ENCODE measurements around the gene GSC.

The GSC gene

DNA sequence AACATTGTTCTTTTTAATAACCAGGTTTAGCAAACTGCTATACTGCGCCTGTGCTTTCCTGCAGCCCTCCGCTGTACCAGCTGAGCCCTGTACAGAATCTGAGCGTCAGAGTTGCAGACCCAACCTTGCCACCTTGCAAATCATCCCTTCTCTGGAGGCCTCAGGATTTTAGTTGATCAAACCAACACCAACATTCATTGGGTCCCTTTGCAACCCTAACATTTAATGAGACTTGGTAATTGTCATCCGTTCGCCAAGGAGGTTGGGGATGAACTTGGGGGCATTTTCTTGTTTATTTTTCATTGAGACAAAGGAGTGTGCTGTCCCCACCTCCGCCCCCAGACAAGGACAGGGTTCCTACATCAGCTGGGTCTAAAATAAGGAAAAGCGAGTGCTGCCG lies 2.6 kb upstream of the GSC start:
- Histone ChIP-seq H3K4me1 (ENCODE audit: control insufficient read depth, insufficient read depth, low read length, poor library complexity, severe bottlenecking) (peaks cover 11% of the 10 kb centered on the region), H3K9me3 (ENCODE audit: control insufficient read depth, low read length) (no peaks in the 10 kb centered on the region), H3K27ac (ENCODE audit: insufficient read depth, low read length, poor library complexity, severe bottlenecking) (no peak overlapping the region), H3K36me3 (ENCODE audit: control insufficient read depth, insufficient read depth, low read length) (no peaks in the 10 kb centered on the region), H3K4me3 (ENCODE audit: insufficient read depth, low read depth, low read length, poor library complexity, severe bottlenecking) (no peak overlapping the region), H3K27me3 (replicated peaks; ENCODE audit: control insufficient read depth, insufficient read depth, low read length, poor library complexity, severe bottlenecking) (peaks cover 69% of the 10 kb centered on the region)
- DNase-seq = no peak

DNA sequence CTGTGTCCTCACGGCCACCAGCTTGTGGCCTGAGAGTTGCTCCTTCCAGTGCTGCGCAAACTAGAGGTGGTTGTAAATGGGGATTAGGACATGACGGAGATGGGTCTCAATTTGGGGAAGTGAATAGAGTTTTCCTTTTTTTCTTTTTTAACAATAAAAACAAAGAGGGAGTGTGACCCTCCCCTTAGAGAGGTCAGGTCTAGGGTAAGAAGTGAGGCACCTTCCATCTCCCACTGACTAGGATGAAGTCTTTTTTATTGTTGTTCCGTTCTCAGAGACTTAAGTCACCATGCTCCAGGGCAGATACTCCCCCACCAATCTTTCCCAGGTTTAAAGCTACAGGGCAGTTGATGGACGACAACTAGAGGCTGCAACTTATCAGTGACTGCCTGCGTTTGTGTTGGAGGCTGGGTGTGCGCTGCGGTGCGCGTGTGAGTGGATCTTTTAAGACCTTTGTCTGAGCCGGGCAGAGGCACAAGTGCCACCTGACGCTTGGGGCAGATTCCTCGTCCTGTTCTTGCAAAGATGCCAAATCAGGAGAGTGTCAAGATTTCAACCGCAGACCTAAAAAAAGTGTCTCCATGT lies 2.1 kb upstream of the GSC start:
- H3K27ac ChIP-seq (ENCODE audit: insufficient read depth, low read length, poor library complexity, severe bottlenecking) = no peak overlapping the region
- peaks cover 73% of the 10 kb centered on the region for H3K27me3 ChIP-seq (replicated peaks; ENCODE audit: control insufficient read depth, insufficient read depth, low read length, poor library complexity, severe bottlenecking)
- no peak overlapping the region for H3K4me3 ChIP-seq (ENCODE audit: insufficient read depth, low read depth, low read length, poor library complexity, severe bottlenecking)
- H3K4me1 ChIP-seq (ENCODE audit: control insufficient read depth, insufficient read depth, low read length, poor library complexity, severe bottlenecking) = peaks cover 11% of the 10 kb centered on the region
- H3K9me3 ChIP-seq (ENCODE audit: control insufficient read depth, low read length) = no peaks in the 10 kb centered on the region
- no peaks in the 10 kb centered on the region for H3K36me3 ChIP-seq (ENCODE audit: control insufficient read depth, insufficient read depth, low read length)
- DNase-seq = no peak

DNA sequence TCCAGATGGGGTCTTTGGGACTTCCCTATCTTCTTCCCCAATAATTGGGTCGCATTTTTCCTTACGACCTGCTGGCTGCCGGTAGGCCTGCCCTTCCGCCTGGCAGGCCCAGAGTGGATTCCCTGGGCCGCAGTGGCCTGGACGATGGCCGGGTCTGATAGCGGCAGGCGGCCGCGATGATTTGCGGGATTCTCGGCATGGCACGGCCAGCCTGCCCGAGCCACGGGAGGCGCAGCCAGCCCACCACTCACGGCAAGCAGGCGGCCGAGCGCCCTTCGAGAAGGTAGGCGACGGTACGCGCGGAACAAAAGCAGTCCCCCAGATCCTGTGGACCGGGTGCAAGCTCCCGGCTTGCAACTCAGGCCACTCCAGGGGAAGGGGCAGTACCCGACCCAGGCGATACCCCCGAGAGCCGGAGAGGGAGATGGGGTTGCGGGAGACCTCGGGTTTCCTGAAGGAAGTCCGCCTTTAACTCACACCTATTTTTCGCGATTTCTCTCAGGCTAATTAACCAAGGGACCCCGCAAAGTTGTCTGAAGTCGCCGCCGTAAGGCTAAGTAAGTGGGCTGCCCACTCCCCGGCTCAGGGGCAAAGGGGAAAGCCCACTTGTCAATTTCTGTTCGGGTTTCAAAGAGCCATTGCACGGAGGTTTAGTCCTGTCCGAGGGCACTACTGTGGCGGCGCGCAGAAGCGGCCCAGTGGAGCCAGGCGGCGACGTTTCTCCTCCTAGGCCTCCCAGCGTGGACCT lies 1.4 kb upstream of the GSC start:
- no peak overlapping the region for H3K27ac ChIP-seq (ENCODE audit: insufficient read depth, low read length, poor library complexity, severe bottlenecking)
- peaks cover 74% of the 10 kb centered on the region for H3K27me3 ChIP-seq (replicated peaks; ENCODE audit: control insufficient read depth, insufficient read depth, low read length, poor library complexity, severe bottlenecking)
- no peaks in the 10 kb centered on the region for H3K36me3 ChIP-seq (ENCODE audit: control insufficient read depth, insufficient read depth, low read length)

DNA sequence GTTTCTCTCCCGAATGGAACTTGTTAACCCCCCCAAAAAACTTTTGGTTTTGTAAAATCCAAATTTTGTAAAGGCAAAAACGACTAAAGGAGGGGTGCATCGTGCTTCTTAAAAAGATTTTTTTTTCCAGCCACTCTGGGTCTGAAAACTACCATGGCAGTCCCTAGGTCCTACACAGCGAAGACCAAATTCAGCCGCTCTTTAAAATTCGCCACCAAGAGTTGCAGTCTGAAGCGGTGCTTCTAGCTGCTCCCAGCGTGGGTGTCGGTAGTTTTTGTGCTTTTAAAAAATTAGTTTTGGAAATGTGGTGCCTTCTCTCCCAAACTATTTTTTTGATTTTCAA lies 873 bp upstream of the GSC start:
- Histone ChIP-seq H3K36me3 (ENCODE audit: control insufficient read depth, insufficient read depth, low read length) (no peaks in the 10 kb centered on the region), H3K9me3 (ENCODE audit: control insufficient read depth, low read length) (no peaks in the 10 kb centered on the region), H3K4me3 (ENCODE audit: insufficient read depth, low read depth, low read length, poor library complexity, severe bottlenecking) (no peak overlapping the region), H3K27me3 (replicated peaks; ENCODE audit: control insufficient read depth, insufficient read depth, low read length, poor library complexity, severe bottlenecking) (peaks cover 77% of the 10 kb centered on the region), H3K4me1 (ENCODE audit: control insufficient read depth, insufficient read depth, low read length, poor library complexity, severe bottlenecking) (peaks cover 11% of the 10 kb centered on the region), H3K27ac (ENCODE audit: insufficient read depth, low read length, poor library complexity, severe bottlenecking) (no peak overlapping the region)
- no peak for DNase-seq

More for the DNA sequence above, 1.4 kb upstream of the GSC start:
- Histone ChIP-seq H3K4me3 (ENCODE audit: insufficient read depth, low read depth, low read length, poor library complexity, severe bottlenecking) (no peak overlapping the region), H3K9me3 (ENCODE audit: control insufficient read depth, low read length) (no peaks in the 10 kb centered on the region), H3K4me1 (ENCODE audit: control insufficient read depth, insufficient read depth, low read length, poor library complexity, severe bottlenecking) (peaks cover 11% of the 10 kb centered on the region)
- DNase-seq = no peak

DNA sequence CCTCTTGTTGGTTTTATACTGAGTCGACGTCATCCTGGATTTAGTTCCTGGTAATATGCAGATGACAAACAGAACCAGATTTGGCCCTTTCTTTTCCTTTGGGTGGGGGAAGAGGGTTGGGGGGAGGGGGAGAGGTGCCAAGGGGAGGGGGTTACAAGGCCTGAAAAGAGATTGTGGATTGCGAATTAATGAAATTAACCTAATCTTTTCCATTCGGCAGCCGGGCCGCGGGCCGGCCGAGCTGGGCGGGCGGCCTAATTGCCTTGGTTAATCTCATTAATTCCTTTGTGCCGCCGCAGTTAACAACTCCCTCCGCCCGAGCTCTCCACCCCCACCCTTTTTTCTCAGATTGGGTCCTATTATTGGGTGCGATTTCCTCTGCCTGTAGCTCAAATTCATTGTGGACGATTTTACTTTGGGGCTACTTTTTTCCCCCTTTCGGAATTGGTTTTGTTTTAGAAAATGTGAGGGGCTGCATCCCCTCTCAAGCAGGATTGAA lies 387 bp upstream of the GSC start:
- H3K27me3 ChIP-seq (replicated peaks; ENCODE audit: control insufficient read depth, insufficient read depth, low read length, poor library complexity, severe bottlenecking) = peaks cover 72% of the 10 kb centered on the region
- no peak for DNase-seq
- no peaks in the 10 kb centered on the region for H3K36me3 ChIP-seq (ENCODE audit: control insufficient read depth, insufficient read depth, low read length)
- H3K4me3 ChIP-seq (ENCODE audit: insufficient read depth, low read depth, low read length, poor library complexity, severe bottlenecking) = peak overlapping the region; percentile 42
- H3K4me1 ChIP-seq (ENCODE audit: control insufficient read depth, insufficient read depth, low read length, poor library complexity, severe bottlenecking) = peaks cover 11% of the 10 kb centered on the region
- H3K9me3 ChIP-seq (ENCODE audit: control insufficient read depth, low read length) = no peaks in the 10 kb centered on the region
- H3K27ac ChIP-seq (ENCODE audit: insufficient read depth, low read length, poor library complexity, severe bottlenecking) = no peak overlapping the region

DNA sequence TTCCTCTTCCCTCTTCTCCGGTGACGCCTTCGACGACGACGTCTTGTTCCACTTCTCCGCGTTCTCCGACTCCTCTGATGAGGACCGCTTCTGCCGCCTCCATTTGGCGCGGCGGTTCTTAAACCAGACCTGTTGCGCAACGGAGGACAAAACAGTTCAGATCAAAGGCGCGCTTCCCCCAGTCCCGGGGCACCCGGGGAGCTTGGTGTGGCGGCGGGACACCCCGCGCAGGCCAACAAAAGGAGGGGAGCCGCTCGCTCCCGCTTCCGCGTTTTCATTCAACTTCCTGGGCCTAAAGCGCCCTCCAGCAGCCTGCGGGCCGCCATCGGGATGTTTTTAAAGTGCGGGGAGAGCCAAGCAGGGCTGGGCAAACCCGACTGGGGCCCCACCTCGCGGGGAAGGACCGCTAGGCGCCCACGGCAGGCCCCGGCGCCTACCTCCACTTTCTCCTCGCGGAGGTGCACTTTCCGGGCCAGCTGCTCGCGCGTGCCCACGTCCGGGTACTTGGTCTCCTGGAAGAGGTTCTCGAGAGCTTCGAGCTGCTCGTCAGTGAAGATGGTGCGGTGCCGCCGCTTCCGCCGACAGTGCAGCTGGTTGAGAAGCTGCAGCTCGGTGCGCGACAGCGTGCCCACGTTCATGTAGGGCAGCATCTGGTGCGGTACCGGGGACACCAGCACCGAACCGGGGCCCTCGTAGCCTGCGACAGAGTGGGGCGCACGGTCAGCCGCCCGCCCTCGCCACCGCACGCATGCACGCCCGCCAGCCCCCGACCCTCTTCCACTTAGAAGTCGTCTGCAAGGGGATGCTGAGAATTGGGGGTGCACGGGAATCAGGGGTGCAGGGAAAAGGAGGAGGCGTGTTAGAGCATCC lies 1.2 kb downstream of the GSC start:
- Histone ChIP-seq H3K27ac (ENCODE audit: insufficient read depth, low read length, poor library complexity, severe bottlenecking) (no peak overlapping the region), H3K36me3 (ENCODE audit: control insufficient read depth, insufficient read depth, low read length) (no peaks in the 10 kb centered on the region), H3K4me3 (ENCODE audit: insufficient read depth, low read depth, low read length, poor library complexity, severe bottlenecking) (peak overlapping the region; percentile 42), H3K27me3 (replicated peaks; ENCODE audit: control insufficient read depth, insufficient read depth, low read length, poor library complexity, severe bottlenecking) (peaks cover 64% of the 10 kb centered on the region), H3K9me3 (ENCODE audit: control insufficient read depth, low read length) (no peaks in the 10 kb centered on the region), H3K4me1 (ENCODE audit: control insufficient read depth, insufficient read depth, low read length, poor library complexity, severe bottlenecking) (peaks cover 11% of the 10 kb centered on the region)
- DNase-seq = peak in 1 of 3 donors; percentile 8

DNA sequence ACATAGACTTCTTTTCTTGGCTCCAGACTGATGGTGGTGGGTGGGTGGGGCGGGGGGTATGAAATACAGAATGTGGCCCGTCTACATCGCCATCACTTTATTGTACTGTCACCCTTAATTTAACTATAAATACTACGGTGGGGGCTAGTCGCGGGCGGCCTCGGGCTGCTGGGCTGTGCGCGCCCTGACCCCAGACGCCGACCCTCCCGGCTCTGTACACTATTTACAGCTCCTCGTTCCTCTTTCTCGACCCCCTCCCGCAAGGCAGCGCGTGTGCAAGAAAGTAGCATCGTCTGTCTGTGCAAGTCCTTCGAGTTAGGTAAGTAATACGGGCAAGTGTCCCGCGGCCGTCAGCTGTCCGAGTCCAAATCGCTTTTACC lies 1.8 kb downstream of the GSC start:
- Histone ChIP-seq H3K4me3 (ENCODE audit: insufficient read depth, low read depth, low read length, poor library complexity, severe bottlenecking) (no peak overlapping the region), H3K9me3 (ENCODE audit: control insufficient read depth, low read length) (no peaks in the 10 kb centered on the region), H3K27me3 (replicated peaks; ENCODE audit: control insufficient read depth, insufficient read depth, low read length, poor library complexity, severe bottlenecking) (peaks cover 58% of the 10 kb centered on the region), H3K4me1 (ENCODE audit: control insufficient read depth, insufficient read depth, low read length, poor library complexity, severe bottlenecking) (peaks cover 11% of the 10 kb centered on the region), H3K27ac (ENCODE audit: insufficient read depth, low read length, poor library complexity, severe bottlenecking) (no peak overlapping the region), H3K36me3 (ENCODE audit: control insufficient read depth, insufficient read depth, low read length) (no peaks in the 10 kb centered on the region)
- DNase-seq = no peak

DNA sequence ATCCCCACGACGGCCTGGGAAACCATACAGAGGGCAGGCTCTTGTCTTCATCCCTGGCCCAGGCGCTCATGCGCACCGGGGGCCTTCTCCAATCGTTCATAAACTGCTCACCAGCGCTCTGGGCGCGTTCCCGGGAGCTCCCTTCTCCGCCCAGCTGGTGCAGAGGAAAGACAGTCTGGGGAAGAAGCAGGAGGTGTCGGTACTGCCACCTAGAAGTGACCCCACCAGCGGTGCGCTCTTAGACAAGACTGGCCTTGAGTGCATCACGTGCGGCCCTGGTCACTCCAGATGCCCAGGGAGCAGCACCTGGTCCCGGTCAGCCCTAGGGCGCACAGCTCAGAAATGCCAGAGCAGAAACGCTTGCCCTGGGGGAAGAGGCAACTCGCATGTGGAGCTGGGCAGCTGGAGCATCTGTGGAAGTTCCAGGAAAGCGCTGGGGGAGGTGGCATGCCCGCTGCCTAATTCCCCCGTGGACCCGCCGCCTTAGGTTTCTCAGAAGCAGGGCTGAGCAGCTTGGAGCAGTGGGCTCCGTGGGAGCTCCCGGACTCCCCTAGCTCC lies 2.5 kb downstream of the GSC start:
- Histone ChIP-seq H3K4me3 (ENCODE audit: insufficient read depth, low read depth, low read length, poor library complexity, severe bottlenecking) (no peak overlapping the region), H3K27me3 (replicated peaks; ENCODE audit: control insufficient read depth, insufficient read depth, low read length, poor library complexity, severe bottlenecking) (peaks cover 51% of the 10 kb centered on the region), H3K36me3 (ENCODE audit: control insufficient read depth, insufficient read depth, low read length) (no peaks in the 10 kb centered on the region), H3K27ac (ENCODE audit: insufficient read depth, low read length, poor library complexity, severe bottlenecking) (no peak overlapping the region), H3K9me3 (ENCODE audit: control insufficient read depth, low read length) (no peaks in the 10 kb centered on the region), H3K4me1 (ENCODE audit: control insufficient read depth, insufficient read depth, low read length, poor library complexity, severe bottlenecking) (peaks cover 11% of the 10 kb centered on the region)
- DNase-seq = no peak

DNA sequence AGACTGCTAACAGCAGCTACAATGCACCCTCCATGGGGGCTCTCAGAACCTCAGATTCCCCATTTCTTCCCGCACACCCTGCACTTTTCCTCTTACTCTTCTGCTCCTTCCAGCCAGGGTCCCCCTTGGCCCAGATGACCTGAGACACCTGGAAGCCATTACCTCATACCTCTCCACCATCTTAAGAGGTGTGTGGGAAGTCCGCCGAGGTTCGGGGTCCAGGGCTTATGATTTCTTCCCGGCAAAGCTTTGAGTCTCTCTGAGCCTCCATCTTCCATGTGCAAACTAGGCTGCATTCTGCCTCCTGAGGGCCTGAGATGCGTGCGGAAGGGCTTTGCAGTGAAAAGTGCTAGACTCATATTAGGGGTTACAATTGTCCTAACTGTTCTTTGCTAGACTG lies 5.3 kb downstream of the GSC start:
- Histone ChIP-seq H3K4me3 (ENCODE audit: insufficient read depth, low read depth, low read length, poor library complexity, severe bottlenecking) (no peak overlapping the region), H3K4me1 (ENCODE audit: control insufficient read depth, insufficient read depth, low read length, poor library complexity, severe bottlenecking) (peaks cover 10% of the 10 kb centered on the region), H3K27me3 (replicated peaks; ENCODE audit: control insufficient read depth, insufficient read depth, low read length, poor library complexity, severe bottlenecking) (peaks cover 28% of the 10 kb centered on the region), H3K9me3 (ENCODE audit: control insufficient read depth, low read length) (no peaks in the 10 kb centered on the region), H3K36me3 (ENCODE audit: control insufficient read depth, insufficient read depth, low read length) (no peaks in the 10 kb centered on the region), H3K27ac (ENCODE audit: insufficient read depth, low read length, poor library complexity, severe bottlenecking) (no peak overlapping the region)
- no peak for DNase-seq

Measured in effector memory CD4-positive, alpha-beta T cell (primary cell).